HG03457 (cell line): ENCODE results near the gene FAM222A.
"Not testable (repeated sequence)": the region's sequence is repeated elsewhere in the genome, so short reads cannot be mapped to it uniquely, and the experiment has no call there.

ENCODE experiments used
- ATAC-seq: cut with Tn5 transposase; IDR thresholded peaks from one replicate; pipeline ENCODE4 v1.9.1; 2021; ENCODE audit warnings: moderate number of reproducible peaks; ENCODE audit not compliant: unreplicated experiment

Gene FAM222A

GRCh38 chr12:109693653-109694600 lies 19.7 kb upstream of the FAM222A start:
- ATAC-seq: no peak

- ATAC-seq: not testable (repeated sequence)
Measured at GRCh38 chr12:109694629-109695028, 19.0 kb upstream of the FAM222A start.

GRCh38 chr12:109695416-109695815 lies 18.2 kb upstream of the FAM222A start:
- no peak for ATAC-seq

- no peak for ATAC-seq
Measured at GRCh38 chr12:109695961-109696461, 17.6 kb upstream of the FAM222A start.

- no peak for ATAC-seq
Measured at GRCh38 chr12:109696485-109697269, 16.9 kb upstream of the FAM222A start.

- no peak for ATAC-seq
Measured at GRCh38 chr12:109697270-109697553, 16.4 kb upstream of the FAM222A start.

GRCh38 chr12:109697877-109698468 lies 15.7 kb upstream of the FAM222A start:
- no peak for ATAC-seq

- ATAC-seq: no peak
Measured at GRCh38 chr12:109698820-109699219, 14.8 kb upstream of the FAM222A start.

GRCh38 chr12:109701064-109701463 lies 12.6 kb upstream of the FAM222A start:
- no peak for ATAC-seq

- ATAC-seq: no peak
Measured at GRCh38 chr12:109702111-109702841, 11.3 kb upstream of the FAM222A start.

GRCh38 chr12:109703684-109704083 lies 9.9 kb upstream of the FAM222A start:
- ATAC-seq: no peak

GRCh38 chr12:109704371-109705098 lies 9.1 kb upstream of the FAM222A start:
- ATAC-seq: no peak

GRCh38 chr12:109705291-109705690 lies 8.3 kb upstream of the FAM222A start:
- ATAC-seq: no peak

GRCh38 chr12:109706398-109706746 lies 7.3 kb upstream of the FAM222A start:
- no peak for ATAC-seq

GRCh38 chr12:109706747-109707469 lies 6.7 kb upstream of the FAM222A start:
- no peak for ATAC-seq

GRCh38 chr12:109707470-109707821 lies 6.2 kb upstream of the FAM222A start:
- no peak for ATAC-seq

GRCh38 chr12:109708939-109709338 lies 4.7 kb upstream of the FAM222A start:
- ATAC-seq: no peak

- no peak for ATAC-seq
Measured at GRCh38 chr12:109709401-109709991, 4.1 kb upstream of the FAM222A start.

GRCh38 chr12:109710205-109710746 lies 3.3 kb upstream of the FAM222A start:
- ATAC-seq: no peak
